Activated naive CD8-positive, alpha-beta T cell treated with anti-CD3 and anti-CD28 coated beads, Interleukin-2, amount 50 U/mL, for 16 hours (primary cell): ENCODE measurements around the gene STPG3.
"Not testable (repeated sequence)": the region's sequence is repeated elsewhere in the genome, so short reads cannot be mapped to it uniquely, and the experiment has no call there.

Source experiments
- DNase-seq: peaks from one replicate; pipeline ENCODE4 v3.0.0-alpha.2; 2020; ENCODE audit warnings: low read depth, low spot score

The STPG3 gene

DNA sequence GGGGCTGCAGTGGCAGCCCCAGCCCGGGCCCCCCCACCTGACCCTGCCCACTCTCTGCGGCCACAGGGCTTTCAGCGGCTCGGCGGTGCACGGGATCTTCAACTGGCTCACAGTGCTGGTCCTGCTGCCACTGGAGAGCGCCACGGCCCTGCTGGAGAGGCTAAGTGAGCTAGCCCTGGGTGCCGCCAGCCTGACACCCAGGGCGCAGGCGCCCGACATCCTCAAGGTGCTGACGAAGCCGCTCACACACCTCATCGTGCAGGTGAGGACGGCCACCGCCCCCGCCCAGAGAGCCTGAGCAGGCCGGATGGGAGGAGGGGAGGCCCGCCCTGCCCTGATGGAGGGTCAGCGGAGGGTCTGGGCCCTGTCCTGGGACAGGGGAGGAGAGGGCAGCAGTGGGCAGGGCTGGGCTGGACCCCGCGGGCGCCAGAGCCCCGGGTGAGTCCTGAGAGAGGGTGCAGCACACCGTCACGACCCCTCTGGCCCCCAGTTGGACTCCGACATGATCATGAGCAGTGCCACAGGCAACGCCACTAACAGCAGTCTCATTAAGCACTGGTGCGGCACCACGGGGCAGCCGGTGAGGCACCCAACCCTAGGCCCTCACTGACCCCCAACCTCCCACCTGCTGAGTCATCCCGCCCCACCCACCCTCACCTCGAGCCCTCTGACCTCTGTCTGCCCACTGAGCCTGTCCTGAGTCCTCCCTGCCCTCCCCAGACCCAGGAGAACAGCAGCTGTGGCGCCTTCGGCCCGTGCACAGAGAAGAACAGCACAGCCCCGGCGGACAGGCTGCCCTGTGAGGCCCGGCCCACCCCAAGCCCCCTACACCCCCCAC, 17.7 kb upstream of the STPG3 start:
- no peak for DNase-seq

DNA sequence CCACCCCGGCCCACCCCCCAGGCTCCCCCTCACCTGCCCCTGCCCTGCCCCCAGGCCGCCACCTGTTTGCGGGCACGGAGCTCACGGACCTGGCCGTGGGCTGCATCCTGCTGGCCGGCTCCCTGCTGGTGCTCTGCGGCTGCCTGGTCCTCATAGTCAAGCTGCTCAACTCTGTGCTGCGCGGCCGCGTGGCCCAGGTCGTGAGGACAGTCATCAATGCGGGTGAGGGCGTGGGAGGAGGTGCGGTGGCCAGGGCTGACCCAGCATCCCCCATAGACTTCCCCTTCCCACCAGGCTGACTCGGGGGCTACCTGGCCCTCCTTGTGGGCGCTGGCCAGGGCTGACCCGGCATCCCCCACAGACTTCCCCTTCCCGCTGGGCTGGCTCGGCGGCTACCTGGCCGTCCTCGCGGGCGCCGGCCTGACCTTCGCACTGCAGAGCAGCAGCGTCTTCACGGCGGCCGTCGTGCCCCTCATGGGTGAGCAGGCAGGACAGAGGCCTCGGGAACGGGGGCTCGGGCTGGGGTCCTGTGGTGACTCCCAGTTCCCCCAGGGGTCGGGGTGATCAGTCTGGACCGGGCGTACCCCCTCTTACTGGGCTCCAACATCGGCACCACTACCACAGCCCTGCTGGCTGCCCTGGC, 16.9 kb upstream of the STPG3 start:
- DNase-seq, result no peak

DNA sequence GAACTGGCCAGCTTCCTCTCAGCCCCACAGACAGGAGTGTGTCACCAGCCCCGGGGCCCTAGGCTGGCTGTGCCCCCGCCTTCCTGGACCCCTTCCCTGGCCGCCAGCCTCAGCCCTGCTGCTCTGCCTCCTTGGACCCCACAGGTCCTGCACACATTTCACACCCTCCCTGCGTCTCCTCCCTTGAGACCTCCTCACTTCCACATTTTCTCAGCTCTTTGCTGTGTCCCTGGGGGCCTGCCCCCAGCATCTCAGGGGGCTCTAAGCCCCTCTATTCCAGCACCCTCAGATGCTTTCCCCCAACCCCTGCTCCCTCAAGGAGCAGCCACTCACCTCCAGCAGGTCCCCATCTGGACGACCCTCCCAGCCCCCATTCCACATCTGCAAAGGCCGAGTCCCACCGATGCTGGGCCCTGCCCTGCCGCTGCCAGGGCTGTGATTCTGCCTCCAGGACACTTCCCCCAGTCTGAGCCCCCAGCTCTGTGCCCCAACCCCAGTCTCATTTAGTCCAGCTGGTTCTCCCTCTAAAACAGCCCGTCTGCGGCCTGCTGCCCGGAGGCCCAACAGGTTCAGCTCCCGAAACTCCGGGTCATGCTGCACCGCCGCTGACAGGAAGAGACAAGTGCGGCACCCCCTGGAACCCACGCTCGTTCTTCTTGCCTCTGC, 16.2 kb upstream of the STPG3 start:
- DNase-seq, result no peak

DNA sequence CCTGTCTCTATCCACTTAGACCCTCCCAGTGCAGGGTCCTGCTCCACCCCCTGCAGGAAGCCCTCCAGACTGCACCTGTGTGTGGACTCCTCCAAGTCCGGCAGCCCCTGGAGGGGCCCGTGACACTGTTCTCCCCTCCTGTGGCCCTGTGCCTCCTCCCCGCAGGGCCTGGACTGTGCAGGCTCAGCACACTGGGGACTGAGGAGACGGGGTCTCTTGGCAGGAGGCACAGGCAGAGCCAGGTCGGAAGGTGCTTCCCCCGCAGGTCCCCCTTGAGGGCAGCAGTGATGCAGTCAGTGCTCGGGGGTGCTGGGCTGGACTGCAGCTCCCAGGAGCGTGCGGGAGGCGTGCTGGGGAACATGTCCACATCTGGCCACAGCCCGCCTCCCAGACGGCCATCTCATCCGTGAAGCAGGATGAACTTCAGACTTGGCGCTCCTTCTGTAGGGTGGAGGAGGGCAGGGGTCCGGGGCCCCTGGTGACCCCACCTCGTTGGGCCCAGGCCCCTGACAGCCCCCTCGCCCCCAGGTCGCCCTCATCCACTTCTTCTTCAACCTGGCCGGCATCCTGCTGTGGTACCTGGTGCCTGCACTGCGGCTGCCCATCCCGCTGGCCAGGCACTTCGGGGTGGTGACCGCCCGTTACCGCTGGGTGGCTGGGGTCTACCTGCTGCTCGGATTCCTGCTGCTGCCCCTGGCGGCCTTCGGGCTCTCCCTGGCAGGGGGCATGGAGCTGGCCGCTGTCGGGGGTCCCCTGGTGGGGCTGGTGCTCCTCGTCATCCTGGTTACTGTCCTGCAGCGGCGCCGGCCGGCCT, 15.5 kb upstream of the STPG3 start:
- no peak for DNase-seq

DNA sequence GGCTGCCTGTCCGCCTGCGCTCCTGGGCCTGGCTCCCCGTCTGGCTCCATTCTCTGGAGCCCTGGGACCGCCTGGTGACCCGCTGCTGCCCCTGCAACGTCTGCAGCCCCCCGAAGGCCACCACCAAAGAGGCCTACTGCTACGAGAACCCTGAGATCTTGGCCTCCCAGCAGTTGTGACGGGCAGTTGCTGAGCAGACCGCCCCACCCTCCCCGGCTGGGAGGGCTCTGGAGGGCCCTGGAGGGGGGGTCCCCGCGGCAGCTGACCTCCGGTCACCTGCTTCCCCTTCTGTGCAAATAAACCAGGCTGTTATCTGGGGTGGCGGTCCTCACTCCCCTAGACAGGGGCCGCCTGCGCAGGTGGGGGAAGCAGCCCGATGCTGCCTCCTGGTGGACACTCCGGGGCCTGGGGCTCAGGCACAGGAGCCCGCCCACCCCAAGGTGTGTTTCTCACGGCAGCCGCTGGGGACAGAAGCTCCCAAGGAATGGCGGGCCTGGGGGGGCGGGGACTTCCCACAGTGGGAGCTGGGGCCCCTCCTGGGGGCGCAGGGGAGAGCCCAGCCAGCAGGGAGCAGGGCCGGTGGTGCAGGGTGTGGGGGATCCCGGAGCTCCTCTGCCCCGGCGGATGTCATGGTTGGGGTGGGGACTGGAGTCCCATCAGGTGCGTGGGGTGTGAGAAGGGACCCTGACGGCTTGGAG, 14.7 kb upstream of the STPG3 start:
- peak; percentile 91 for DNase-seq

DNA sequence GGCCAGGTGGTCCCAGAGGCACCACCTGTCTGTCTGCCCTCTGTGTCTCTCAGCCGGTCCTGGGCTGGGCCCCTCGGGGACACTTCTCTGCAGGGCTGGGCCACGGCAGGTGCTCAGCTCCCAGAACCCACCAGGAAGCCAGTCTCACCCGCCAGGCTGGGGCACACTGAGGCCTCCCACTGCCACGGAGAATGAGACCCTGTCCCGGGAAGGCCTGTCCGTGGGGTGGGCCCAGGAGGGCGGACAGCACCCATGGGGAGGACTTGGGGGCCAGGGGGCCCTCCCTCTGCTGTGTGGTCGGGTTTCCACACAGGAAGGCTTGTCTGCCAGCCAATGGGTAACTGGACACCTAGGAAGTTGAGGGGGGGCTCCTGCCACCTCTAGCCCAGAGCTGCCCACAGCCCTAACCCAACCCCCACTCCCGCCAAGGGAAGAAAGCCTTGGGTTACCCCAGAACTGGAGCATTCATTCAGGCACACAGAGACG, 14.1 kb upstream of the STPG3 start:
- no peak for DNase-seq

DNA sequence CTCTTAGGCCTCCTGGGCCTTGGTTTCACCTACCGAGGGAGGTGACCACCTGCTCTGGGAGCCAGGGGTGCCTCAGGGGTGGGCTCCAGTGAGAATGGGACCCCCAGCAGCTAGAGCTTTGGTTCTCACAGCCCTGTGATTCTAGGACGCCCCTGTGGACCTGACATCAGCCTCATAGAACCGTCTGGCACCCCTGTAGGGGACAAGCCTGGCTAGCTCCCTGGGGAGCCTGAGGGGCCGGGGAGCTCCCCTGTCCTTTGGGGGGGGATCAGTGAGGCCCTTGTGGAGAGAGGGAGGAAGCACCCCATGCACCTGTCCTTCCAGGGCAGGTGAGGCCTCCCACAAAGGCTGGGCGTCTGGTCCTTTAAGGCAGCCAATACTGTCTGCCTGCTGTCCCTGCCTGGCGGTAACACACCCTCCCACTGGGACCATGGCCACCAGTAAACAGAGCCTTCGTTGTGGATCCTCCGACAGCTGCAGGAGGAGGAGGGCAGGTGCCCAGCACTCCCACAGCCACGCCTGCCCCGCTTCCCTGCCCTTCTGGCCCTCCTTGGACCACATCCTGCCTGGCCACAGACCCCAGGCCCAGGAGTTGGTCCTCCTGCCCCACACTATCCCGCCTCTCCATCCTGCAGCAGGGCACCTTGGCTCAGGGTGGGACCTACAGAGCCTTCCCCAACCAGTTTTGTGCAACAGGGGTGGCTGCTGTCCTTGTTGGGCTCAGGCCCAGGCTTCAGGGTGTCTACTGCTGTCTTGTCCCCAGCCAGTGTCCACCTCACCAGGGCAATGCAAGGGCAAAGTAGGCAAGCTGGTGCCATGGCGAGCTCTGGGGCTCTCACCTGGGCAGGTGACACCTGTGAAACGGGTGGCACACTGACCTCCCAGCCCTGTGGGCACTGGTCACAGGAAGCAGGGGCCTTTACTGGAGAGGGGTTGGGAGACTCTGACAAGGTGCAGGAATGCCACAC, 13.0 kb upstream of the STPG3 start:
- DNase-seq, result no peak

DNA sequence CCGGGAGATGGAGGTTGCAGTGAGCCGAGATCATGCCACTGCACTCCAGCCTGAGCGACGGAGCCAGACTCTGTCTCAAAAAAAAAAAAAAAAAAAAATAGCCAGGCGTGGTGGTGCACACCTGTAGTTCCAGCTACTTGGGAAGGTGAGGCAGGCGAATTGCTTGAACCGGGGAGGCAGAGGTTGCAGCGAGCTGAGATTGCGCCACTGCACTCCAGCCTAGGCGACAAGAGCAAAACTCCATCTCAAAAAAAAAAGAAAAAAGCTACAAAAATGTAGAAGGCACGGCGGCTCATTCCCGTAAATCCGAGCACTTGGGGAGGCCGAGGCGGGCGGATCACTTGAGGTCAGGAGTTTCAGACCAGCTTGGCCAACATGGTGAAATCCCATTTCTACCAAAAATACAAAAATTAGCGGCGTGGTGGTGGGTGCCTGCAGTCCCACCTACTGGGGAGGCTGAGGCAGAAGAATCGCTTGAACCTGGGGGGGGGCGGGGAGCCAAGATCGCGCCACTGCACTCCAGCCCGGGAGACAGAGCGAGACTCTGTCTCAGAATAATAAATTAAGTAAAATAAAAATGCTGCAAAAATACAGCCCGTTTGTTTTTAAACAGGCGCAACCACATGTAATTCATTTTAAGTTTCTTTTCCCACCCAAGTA, 11.4 kb upstream of the STPG3 start:
- not testable (repeated sequence) for DNase-seq

DNA sequence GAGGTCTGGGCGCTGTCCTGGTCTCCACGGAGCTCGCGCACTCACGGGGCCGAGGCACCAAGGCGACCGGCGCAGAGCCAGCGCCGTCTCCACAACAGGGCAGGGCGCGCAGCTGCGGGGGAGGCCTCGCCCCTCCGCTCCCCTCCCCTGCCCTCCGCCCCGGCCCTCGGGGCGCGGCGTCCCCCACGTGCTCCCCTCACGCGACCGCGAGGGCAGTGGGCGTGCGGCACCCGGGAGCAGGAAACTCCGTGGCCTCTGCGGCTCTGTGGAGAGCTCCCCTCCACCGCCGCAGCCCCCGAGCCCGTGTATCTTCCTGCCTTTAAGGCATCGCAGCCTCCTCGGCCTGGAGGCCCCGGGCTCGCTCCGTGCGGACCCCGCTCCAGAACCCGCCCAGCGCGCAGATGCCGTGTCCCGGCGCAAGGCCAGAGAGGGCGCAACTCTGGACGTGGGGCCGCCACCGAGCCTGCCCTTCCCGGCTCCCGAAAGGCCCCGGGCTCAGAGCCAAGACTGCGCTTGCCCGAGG, 10.7 kb upstream of the STPG3 start:
- peak; percentile 46 for DNase-seq

DNA sequence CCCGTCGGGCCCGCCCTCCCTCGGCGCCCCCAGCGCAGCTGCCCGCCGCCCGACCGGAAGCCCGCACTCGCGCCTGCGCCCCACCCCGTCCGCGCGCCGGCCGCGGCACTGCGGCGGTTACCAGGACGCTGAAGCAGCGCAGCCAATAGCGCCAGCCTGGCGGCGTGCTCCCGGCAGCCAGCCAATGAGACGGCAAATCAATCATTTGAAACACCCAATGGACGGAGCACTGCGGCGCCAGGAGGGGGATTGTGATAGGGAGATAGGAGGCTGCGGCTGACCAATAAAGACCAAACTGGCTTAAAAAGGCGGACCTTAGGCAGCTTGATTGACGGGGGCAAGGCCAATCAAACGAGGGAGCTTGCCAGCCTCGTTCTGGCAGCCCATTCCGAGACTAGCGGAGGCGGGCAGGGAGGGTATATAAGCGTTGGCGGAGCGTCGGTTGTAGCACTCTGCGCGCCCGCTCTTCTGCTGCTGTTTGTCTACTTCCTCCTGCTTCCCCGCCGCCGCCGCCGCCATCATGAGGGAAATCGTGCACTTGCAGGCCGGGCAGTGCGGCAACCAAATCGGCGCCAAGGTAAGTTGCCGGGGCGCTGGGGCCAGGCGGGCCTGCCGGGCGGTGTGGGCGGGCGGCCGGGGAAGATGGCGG, 10.1 kb upstream of the STPG3 start, which contains the start of gene TUBB4B:
TSS of gene TUBB4B (plus strand) at position 447 of the 649 bp plus-strand sequence. CDS start at position 521, 74 bp downstream.
- peak; percentile 90 for DNase-seq

DNA sequence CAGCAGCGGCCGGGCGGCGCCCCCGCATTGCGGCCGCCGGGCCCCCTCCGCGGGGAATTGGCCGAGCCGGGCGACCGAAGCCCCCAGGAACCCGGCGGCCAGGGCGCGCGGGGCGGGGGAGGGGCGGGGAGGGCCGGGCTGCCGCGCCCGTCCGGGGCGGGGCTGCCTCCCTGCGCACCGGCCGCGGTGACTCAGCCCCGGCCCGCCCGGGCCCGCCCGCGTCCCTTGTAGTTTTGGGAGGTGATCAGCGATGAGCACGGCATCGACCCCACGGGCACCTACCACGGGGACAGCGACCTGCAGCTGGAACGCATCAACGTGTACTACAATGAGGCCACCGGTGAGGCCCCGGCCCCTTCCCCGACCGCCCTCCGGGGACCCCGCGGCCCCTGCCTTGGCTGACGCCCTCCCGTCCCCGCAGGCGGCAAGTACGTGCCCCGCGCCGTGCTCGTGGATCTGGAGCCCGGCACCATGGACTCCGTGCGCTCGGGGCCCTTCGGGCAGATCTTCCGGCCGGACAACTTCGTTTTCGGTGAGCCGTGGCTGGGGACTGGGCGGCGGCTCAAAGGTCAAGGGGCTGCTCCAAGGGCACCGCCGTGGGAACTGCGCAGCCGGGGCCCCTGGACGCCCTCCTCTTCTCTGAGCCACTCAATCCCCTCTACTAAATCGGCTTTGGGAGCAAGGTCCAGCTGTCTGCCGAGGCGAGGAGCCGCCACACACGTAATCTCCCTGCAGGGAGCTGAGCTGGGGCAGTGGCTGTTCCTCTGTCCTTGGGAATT, 9.4 kb upstream of the STPG3 start:
- peak; percentile 42 for DNase-seq

DNA sequence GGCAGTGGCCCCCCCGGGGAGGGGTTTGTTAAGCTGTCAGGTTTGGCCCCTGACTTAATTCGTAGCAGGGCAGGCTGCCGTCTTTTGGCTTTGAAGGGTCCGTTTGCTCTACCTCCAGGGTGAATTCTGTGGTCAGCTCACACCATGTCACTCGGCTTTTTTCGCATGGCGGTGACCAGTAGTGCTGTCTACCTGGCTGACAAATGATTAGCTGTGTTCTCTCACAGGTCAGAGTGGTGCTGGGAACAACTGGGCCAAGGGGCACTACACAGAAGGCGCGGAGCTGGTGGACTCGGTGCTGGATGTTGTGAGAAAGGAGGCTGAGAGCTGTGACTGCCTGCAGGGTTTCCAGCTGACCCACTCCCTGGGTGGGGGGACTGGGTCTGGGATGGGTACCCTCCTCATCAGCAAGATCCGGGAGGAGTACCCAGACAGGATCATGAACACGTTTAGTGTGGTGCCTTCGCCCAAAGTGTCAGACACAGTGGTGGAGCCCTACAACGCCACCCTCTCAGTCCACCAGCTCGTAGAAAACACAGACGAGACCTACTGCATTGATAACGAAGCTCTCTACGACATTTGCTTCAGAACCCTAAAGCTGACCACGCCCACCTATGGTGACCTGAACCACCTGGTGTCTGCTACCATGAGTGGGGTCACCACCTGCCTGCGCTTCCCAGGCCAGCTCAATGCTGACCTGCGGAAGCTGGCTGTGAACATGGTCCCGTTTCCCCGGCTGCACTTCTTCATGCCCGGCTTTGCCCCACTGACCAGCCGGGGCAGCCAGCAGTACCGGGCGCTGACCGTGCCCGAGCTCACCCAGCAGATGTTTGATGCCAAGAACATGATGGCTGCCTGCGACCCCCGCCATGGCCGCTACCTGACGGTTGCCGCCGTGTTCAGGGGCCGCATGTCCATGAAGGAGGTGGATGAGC, 8.6 kb upstream of the STPG3 start:
- DNase-seq, result no peak

DNA sequence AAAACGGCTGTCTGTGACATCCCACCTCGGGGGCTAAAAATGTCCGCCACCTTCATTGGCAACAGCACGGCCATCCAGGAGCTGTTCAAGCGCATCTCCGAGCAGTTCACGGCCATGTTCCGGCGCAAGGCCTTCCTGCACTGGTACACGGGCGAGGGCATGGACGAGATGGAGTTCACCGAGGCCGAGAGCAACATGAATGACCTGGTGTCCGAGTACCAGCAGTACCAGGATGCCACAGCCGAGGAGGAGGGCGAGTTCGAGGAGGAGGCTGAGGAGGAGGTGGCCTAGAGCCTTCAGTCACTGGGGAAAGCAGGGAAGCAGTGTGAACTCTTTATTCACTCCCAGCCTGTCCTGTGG, 7.8 kb upstream of the STPG3 start:
- DNase-seq, result not testable (repeated sequence)

DNA sequence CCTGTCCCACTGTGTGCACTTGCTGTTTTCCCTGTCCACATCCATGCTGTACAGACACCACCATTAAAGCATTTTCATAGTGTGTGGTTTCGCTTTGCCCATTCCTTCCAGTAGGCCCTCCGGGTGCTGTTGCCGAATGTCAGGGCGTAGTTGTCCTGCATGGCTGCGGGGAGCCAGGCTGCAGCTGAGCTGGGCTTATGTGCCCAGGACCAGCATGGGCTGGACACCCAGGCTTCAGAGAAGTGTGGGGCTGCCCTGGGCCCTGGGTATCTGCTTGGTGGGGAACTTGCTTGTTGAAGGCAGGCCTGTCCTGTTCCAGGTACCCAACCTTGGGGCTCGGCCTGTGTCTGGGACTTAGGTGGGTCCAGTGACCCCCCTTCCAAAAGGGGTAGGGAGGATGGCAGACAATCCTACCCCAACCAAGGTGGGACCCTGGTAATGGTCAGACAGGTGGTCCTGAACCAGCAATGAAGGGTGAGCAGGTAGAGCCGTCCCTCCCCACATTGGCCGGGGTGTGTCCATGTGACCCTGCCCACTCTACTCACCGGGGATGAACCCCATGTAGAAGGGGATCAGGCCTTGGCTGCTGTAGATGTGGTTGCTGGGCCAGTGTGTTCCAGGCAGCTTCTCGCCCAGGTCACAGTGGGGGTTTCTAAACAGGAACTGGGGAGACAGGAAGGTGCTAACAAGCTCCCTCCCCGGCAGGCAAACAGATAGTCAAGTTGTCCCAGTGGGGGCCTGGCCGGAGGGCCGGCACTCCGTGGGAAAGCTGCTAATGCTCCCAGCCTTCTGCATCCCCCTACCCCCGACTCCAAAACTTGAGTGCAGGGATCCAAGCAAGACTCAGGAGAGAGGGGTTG, 7.2 kb upstream of the STPG3 start:
- no peak for DNase-seq
